GM21786 (cell line): ENCODE results near the gene GNL1.
A peak's percentile ranks its signal among the peaks of the same experiment; 100 is the strongest.

Source experiments
- ATAC-seq: cut with Tn5 transposase; IDR thresholded peaks from one replicate; pipeline ENCODE4 v1.9.1; 2021; ENCODE audit not compliant: unreplicated experiment

Gene GNL1

GRCh38 chr6:30556066-30556905 is at the start of gene GNL1:
GNL1 (minus strand) TSS chr6:30556489; CDS start chr6:30556203, 286 bp downstream.
- peak; percentile 81 for ATAC-seq

- no peak for ATAC-seq
Observed at GRCh38 chr6:30603961-30604360, 47.7 kb upstream of the GNL1 start.

GRCh38 chr6:30601815-30602641 is 45.7 kb upstream of the GNL1 start:
- ATAC-seq = no peak

- ATAC-seq = no peak
Observed at GRCh38 chr6:30601436-30601814, 45.1 kb upstream of the GNL1 start.

- no peak for ATAC-seq
Observed at GRCh38 chr6:30600451-30600961, 44.2 kb upstream of the GNL1 start.

GRCh38 chr6:30599625-30600324 is 43.5 kb upstream of the GNL1 start:
- ATAC-seq = no peak

- no peak for ATAC-seq
Observed at GRCh38 chr6:30598912-30599624, 42.8 kb upstream of the GNL1 start.

- ATAC-seq = peak; percentile 81
Observed at GRCh38 chr6:30597315-30598144, 41.2 kb upstream of the GNL1 start.

GRCh38 chr6:30592287-30592686 is 36.0 kb upstream of the GNL1 start:
- no peak for ATAC-seq

- no peak for ATAC-seq
Observed at GRCh38 chr6:30591008-30591407, 34.7 kb upstream of the GNL1 start.

GRCh38 chr6:30590509-30590908 is 34.2 kb upstream of the GNL1 start:
- no peak for ATAC-seq

- no peak for ATAC-seq
Observed at GRCh38 chr6:30589754-30590358, 33.6 kb upstream of the GNL1 start.

- no peak for ATAC-seq
Observed at GRCh38 chr6:30583921-30584320, 27.6 kb upstream of the GNL1 start.

GRCh38 chr6:30578051-30578450 is 21.8 kb upstream of the GNL1 start:
- ATAC-seq = no peak

- ATAC-seq = no peak
Observed at GRCh38 chr6:30573113-30573512, 16.8 kb upstream of the GNL1 start.

GRCh38 chr6:30572148-30572547 is 15.9 kb upstream of the GNL1 start:
- no peak for ATAC-seq

- ATAC-seq = no peak
Observed at GRCh38 chr6:30571762-30572082, 15.4 kb upstream of the GNL1 start.

- peak; percentile 89 for ATAC-seq
Observed at GRCh38 chr6:30571075-30571761, 14.9 kb upstream of the GNL1 start, which contains the start of gene ABCF1. ABCF1 (plus strand) TSS chr6:30571442; CDS start chr6:30571488, 46 bp downstream.

GRCh38 chr6:30570740-30571074 is 14.4 kb upstream of the GNL1 start:
- no peak for ATAC-seq
